H1 (cell line): ENCODE measurements around the gene IMPDH1. TPM values are rescaled to one million over a fixed set of nuclear protein-coding genes. Genes with fewer than 3 reads are reported as not detected.

Experiments
- CTCF ChIA-PET: fragments of 300-600 bp; sonication (Branson Sonifier 250); formaldehyde crosslinking; loops from one replicate; lab custom pipeline; 2021; ENCODE audit not compliant: partially characterized antibody; lab: Charles Lee
- POLR2A ChIA-PET: fragments of 300-600 bp; sonication (Branson Sonifier 250); formaldehyde crosslinking; loops from one replicate; lab custom pipeline; 2021; ENCODE audit warnings: inconsistent platforms; ENCODE audit not compliant: partially characterized antibody; lab: Charles Lee
- DNase-seq, 2 experiments: peaks; one replicate each; pipeline versions ENCODE4 v3.0.0 to v3.0.0-alpha.2; 2010 to 2022; ENCODE audit warnings: low spot score in 2 of 2, low read depth in 1 of 2, mixed read lengths in 1 of 2
- FAIRE-seq: peaks from 2 replicates; lab custom pipeline; 2011; peaks lifted over from hg19 to GRCh38; lab: Jason Lieb, UNC
- H2AFZ ChIP-seq: 2 replicates; pipeline ENCODE4 v1.8.1; 2012; ENCODE audit warnings: low read length, inconsistent platforms
- H2AK5ac ChIP-seq: 2 replicates; pipeline ENCODE4 v1.6.1; 2013; ENCODE audit warnings: low read depth, low read length
- H2BK120ac ChIP-seq: replicated peaks from 2 replicates; pipeline ENCODE3; 2013; ENCODE audit warnings: low read depth, low read length, inconsistent platforms
- H2BK12ac ChIP-seq: 2 replicates; pipeline ENCODE4 v1.6.1; 2013; ENCODE audit warnings: low read depth, low read length
- H2BK15ac ChIP-seq: 2 replicates; pipeline ENCODE4 v1.6.1; 2013; ENCODE audit warnings: low read length
- H2BK20ac ChIP-seq: 2 replicates; pipeline ENCODE4 v1.6.1; 2013; ENCODE audit warnings: low read length
- H2BK5ac ChIP-seq: 2 replicates; pipeline ENCODE4 v1.6.1; 2013; ENCODE audit warnings: low read depth, low read length
- H3K14ac ChIP-seq: 2 replicates; pipeline ENCODE4 v1.6.1; 2013; ENCODE audit warnings: inconsistent platforms; ENCODE audit not compliant: insufficient read length
- H3K18ac ChIP-seq: 2 replicates; pipeline ENCODE4 v1.6.1; 2013; ENCODE audit warnings: low read length; ENCODE audit errors: extremely low read depth
- H3K23ac ChIP-seq: 2 replicates; pipeline ENCODE4 v1.6.1; 2013; ENCODE audit warnings: inconsistent platforms; ENCODE audit not compliant: insufficient read length
- H3K23me2 ChIP-seq: 2 replicates; pipeline ENCODE4 v1.6.1; 2013; ENCODE audit warnings: low read depth, low read length
- H3K27ac ChIP-seq: 2 replicates; pipeline ENCODE4 v1.6.1; 2011; ENCODE audit warnings: low read depth, low read length, inconsistent platforms
- H3K27me3 ChIP-seq, 4 experiments: replicated peaks in 1 of 4; 1 replicate in 1 of 4; 2 replicates in 3 of 4; pipeline versions ENCODE4 v1.6.1 to v1.8.1; 2011 to 2013; ENCODE audit warnings: low read length in 3 of 4, mild to moderate bottlenecking in 3 of 4, inconsistent platforms in 2 of 4, mixed read lengths in 2 of 4, moderate library complexity in 1 of 4; ENCODE audit not compliant: control insufficient read depth in 3 of 4, insufficient read depth in 3 of 4; ENCODE audit errors: extremely low read depth in 1 of 4
- H3K36me3 ChIP-seq, 4 experiments: 2 replicates each; pipeline versions ENCODE4 v1.6.1 to v1.8.1; 2011 to 2013; ENCODE audit warnings: mild to moderate bottlenecking in 4 of 4, low read length in 3 of 4, moderate library complexity in 2 of 4, control low read depth in 1 of 4, inconsistent platforms in 1 of 4; ENCODE audit not compliant: insufficient read depth in 4 of 4, control insufficient read depth in 2 of 4
- H3K4ac ChIP-seq: replicated peaks from 2 replicates; pipeline ENCODE3; 2013; ENCODE audit warnings: low read length, low read depth, mixed read lengths, inconsistent platforms; ENCODE audit not compliant: insufficient read length
- H3K4me1 ChIP-seq, 4 experiments: replicated peaks in 1 of 4; 1 replicate in 1 of 4; 2 replicates in 3 of 4; pipeline versions ENCODE4 v1.6.1 to v1.8.1; 2011 to 2013; ENCODE audit warnings: low read length in 3 of 4, inconsistent platforms in 2 of 4, mixed read lengths in 1 of 4; ENCODE audit not compliant: insufficient read depth in 4 of 4, control insufficient read depth in 3 of 4
- H3K4me2 ChIP-seq, 2 experiments: 2 replicates each; pipeline versions ENCODE4 v1.6.1 to v1.8.1; 2011 to 2013; ENCODE audit warnings: low read depth in 2 of 2, low read length in 2 of 2, control low read depth in 1 of 2, inconsistent platforms in 1 of 2, mild to moderate bottlenecking in 1 of 2; ENCODE audit not compliant: insufficient read depth in 1 of 2
- H3K4me3 ChIP-seq, 4 experiments: fragments of 200-600, 300-600 bp in 1 of 4; sonication (generic), shearing (Covaris generic), sonication (Bioruptor Twin) in 1 of 4; 2 replicates each; pipeline versions ENCODE4 v1.5.1 to v1.8.1; 2011 to 2016; ENCODE audit warnings: low read length in 4 of 4, low read depth in 3 of 4, control low read depth in 2 of 4, inconsistent platforms in 2 of 4, mild to moderate bottlenecking in 2 of 4, mixed read lengths in 1 of 4, moderate library complexity in 1 of 4; ENCODE audit not compliant: insufficient read depth in 2 of 4; ENCODE audit errors: extremely low read depth in 1 of 4
- H3K56ac ChIP-seq: replicated peaks from 2 replicates; pipeline ENCODE3; 2013; ENCODE audit warnings: low read depth, mild to moderate bottlenecking, mixed read lengths, low read length, inconsistent platforms; ENCODE audit not compliant: insufficient read length
- H3K79me1 ChIP-seq: 2 replicates; pipeline ENCODE4 v1.6.1; 2013; ENCODE audit warnings: low read depth, low read length, control low read depth
- H3K79me2 ChIP-seq, 2 experiments: 2 replicates each; pipeline versions ENCODE4 v1.6.1 to v1.8.1; 2012 to 2013; ENCODE audit warnings: low read length in 2 of 2, mild to moderate bottlenecking in 2 of 2, inconsistent platforms in 1 of 2; ENCODE audit not compliant: insufficient read depth in 2 of 2, control insufficient read depth in 1 of 2
- H3K9ac ChIP-seq, 4 experiments: replicated peaks in 1 of 4; 1 replicate in 1 of 4; 2 replicates in 3 of 4; pipeline versions ENCODE4 v1.6.1 to v1.8.1; 2011 to 2013; ENCODE audit warnings: low read depth in 3 of 4, low read length in 3 of 4, control low read depth in 2 of 4, mild to moderate bottlenecking in 2 of 4, moderate library complexity in 2 of 4, inconsistent platforms in 1 of 4; ENCODE audit errors: extremely low read depth in 1 of 4
- H3K9me3 ChIP-seq, 2 experiments: 2 replicates each; pipeline versions ENCODE4 v1.6.1 to v1.8.1; 2012 to 2013; ENCODE audit warnings: mild to moderate bottlenecking in 2 of 2, moderate library complexity in 2 of 2, control low read depth in 1 of 2, inconsistent platforms in 1 of 2, low read depth in 1 of 2, low read length in 1 of 2, mixed read lengths in 1 of 2; ENCODE audit not compliant: insufficient read depth in 2 of 2
- H4K20me1 ChIP-seq, 2 experiments: replicated peaks in 1 of 2; 2 replicates each; pipeline versions ENCODE3 to v1.8.1; 2011 to 2013; ENCODE audit warnings: inconsistent platforms in 2 of 2, low read length in 2 of 2, mild to moderate bottlenecking in 1 of 2; ENCODE audit not compliant: insufficient read depth in 2 of 2, control insufficient read depth in 1 of 2
- H4K5ac ChIP-seq: 2 replicates; pipeline ENCODE4 v1.6.1; 2013; ENCODE audit warnings: low read length, low read depth, mixed read lengths, inconsistent platforms; ENCODE audit not compliant: insufficient read length
- H4K8ac ChIP-seq: 2 replicates; pipeline ENCODE4 v1.8.0; 2013; ENCODE audit warnings: mild to moderate bottlenecking, moderate library complexity, low read length, inconsistent platforms; ENCODE audit not compliant: insufficient read depth; ENCODE audit errors: extremely low read depth
- H4K91ac ChIP-seq: replicated peaks from 2 replicates; pipeline ENCODE3; 2013; ENCODE audit warnings: low read length, mixed read lengths, inconsistent platforms; ENCODE audit not compliant: insufficient read length
- CEBPB ChIP-seq: IDR thresholded peaks from 2 replicates; pipeline ENCODE4 v1.6.1; 2012; ENCODE audit warnings: low read depth, low read length
- EZH2 ChIP-seq: fragments of 200-600 bp; sonication (generic); IDR thresholded peaks from 2 replicates; pipeline ENCODE4 v1.7.1; 2012; ENCODE audit warnings: low read depth, mild to moderate bottlenecking, moderate library complexity, low read length, inconsistent platforms; ENCODE audit not compliant: severe bottlenecking
- FOSL1 ChIP-seq: IDR thresholded peaks from 2 replicates; pipeline ENCODE4 v1.6.1; 2011; ENCODE audit warnings: mild to moderate bottlenecking, low read depth, low read length, moderate library complexity; ENCODE audit not compliant: insufficient read depth
- GTF2F1 ChIP-seq: IDR thresholded peaks from 2 replicates; pipeline ENCODE4 v1.6.1; 2012; ENCODE audit warnings: low read depth, low read length, improper control_type of control experiment, borderline replicate concordance
- NRF1 ChIP-seq: IDR thresholded peaks from 2 replicates; pipeline ENCODE4 v1.6.1; 2011; ENCODE audit warnings: mild to moderate bottlenecking, low read depth, low read length, improper control_type of control experiment
- POLR2AphosphoS5 ChIP-seq: IDR thresholded peaks from 2 replicates; pipeline ENCODE4 v1.6.1; 2011; ENCODE audit warnings: low read depth, low read length
- SIN3A ChIP-seq, 2 experiments: IDR thresholded peaks in 1 of 2; conservative IDR thresholded peaks in 1 of 2; 2 replicates each; pipeline ENCODE4 v1.6.1; 2011 to 2012; ENCODE audit warnings: low read length in 2 of 2, improper control_type of control experiment in 1 of 2, low read depth in 1 of 2, mild to moderate bottlenecking in 1 of 2
- SIX5 ChIP-seq: IDR thresholded peaks from 2 replicates; pipeline ENCODE4 v1.6.1; 2011; ENCODE audit warnings: mild to moderate bottlenecking, low read depth, low read length
- SP2 ChIP-seq: IDR thresholded peaks from 2 replicates; pipeline ENCODE4 v1.6.1; 2012; ENCODE audit warnings: mild to moderate bottlenecking, low read length, inconsistent platforms
- TAF1 ChIP-seq: IDR thresholded peaks from 2 replicates; pipeline ENCODE4 v1.6.1; 2011; ENCODE audit warnings: mild to moderate bottlenecking, low read depth, low read length
- WGBS, 2 experiments: shearing (Covaris generic) in 1 of 2; methylation state at CpG; one replicate each; pipeline versions ENCODE4 v1.1.6 to v1.1.7; 2013 to 2015; ENCODE audit warnings: low lambda C conversion rate in 2 of 2, mixed read lengths in 2 of 2, inconsistent platforms in 1 of 2, low coverage in 1 of 2, missing lambda C conversion rate in 1 of 2; ENCODE audit not compliant: insufficient replicate concordance in 2 of 2, insufficient coverage in 1 of 2, insufficient read length in 1 of 2; ENCODE audit errors: extremely low coverage in 1 of 2, missing lambda C conversion rate in 1 of 2; 5-methylcytosine and 5-hydroxymethylcytosine counted together
- polyA plus RNA-seq, 7 experiments: library from polyadenylated mRNA; depleted of rRNA in 3 of 7; stranded (reverse) in 5 of 7; unstranded in 2 of 7; fragments of >200 nt in 5 of 7; fragments of 200-250 nt in 2 of 7; gene quantifications; 1 replicate in 5 of 7; 2 replicates in 1 of 7; 4 replicates in 1 of 7; pipeline versions ENCODE4 v1.2.1 to v1.2.3, GENCODE V29; 2011 to 2013; ENCODE audit warnings: missing spikeins in 2 of 7, mixed read lengths in 2 of 7
- total RNA-seq: library from RNA; stranded (reverse); fragmentation: NEBNext Ultra II Directional; extraction: Animal tissue kit (Norgen Biotek cat#: 25700); gene quantifications from 2 replicates; pipeline ENCODE4 v1.2.1, GENCODE V29; 2021

The IMPDH1 gene
- total and polyA plus RNA-seq, 2 of the 8 experiments (the other 6 are each of a cell fraction or from before 2014, with no cell fraction given), result 45.8 TPM

- no peak for FAIRE-seq
- Histone ChIP-seq H3K4ac (no peak overlapping the region), H3K4me3 (no peak overlapping the region), H3K9ac (no peak overlapping the region), H3K36me3 (peaks cover 0 to 9% (median 0%) of the 10 kb centered on the region in 4 experiments; a peak in 1 of 8 replicates)
- TF ChIP-seq SIN3A (conservative IDR thresholded peaks at IDR 0.05 in 1 of 2, IDR thresholded peaks at IDR 0.05 in 1 of 2; ENCODE audit: low read depth in 1 of 2, low read length in 2 of 2) (no peak), SP2 (no peak), GTF2F1 (no peak), TAF1 (no peak), POLR2AphosphoS5 (no peak), CEBPB (no peak), NRF1 (no peak), SIX5 (no peak), FOSL1 (no peak), EZH2 (no peak)
- TF ChIP-seq, all 59 proteins: peak for 0
- H4K5ac ChIP-seq, result no peak overlapping the region
- H3K23ac ChIP-seq, result no peak overlapping the region
- peaks cover 0 to 14% (median 7%) of the 10 kb centered on the region in 4 experiments; a peak in 5 of 7 replicates for H3K4me1 ChIP-seq
- H4K20me1 ChIP-seq, result no peaks in the 10 kb centered on the region
- no peaks in the 10 kb centered on the region for H3K79me2 ChIP-seq
- H3K79me1 ChIP-seq, result no peaks in the 10 kb centered on the region
- no peak overlapping the region for H2AK5ac ChIP-seq
- H3K27ac ChIP-seq, result no peak overlapping the region
- ChIA-PET CTCF (interaction anchor here (0.6 to 11.5 kb wide), 3 partner anchors 15 to 1369 kb away, joined by 3 to 274 read pairs (median 7); no protein-coding TSS in a partner anchor), POLR2A (no interaction called here)
- H3K9me3 ChIP-seq, result no peaks in the 10 kb centered on the region
- no peak overlapping the region for H2BK5ac ChIP-seq
- H2BK120ac ChIP-seq, result no peak overlapping the region
- H3K14ac ChIP-seq, result no peak overlapping the region
- no peak overlapping the region for H3K18ac ChIP-seq
- H3K56ac ChIP-seq, result no peak overlapping the region
- WGBS, 2 experiments, result 84% methylated on average over 6 of the region's 6 CpGs; no CpG with 5 or more reads in 1 of the 2 experiments
- peaks cover 28 to 70% (median 57%) of the 10 kb centered on the region in 4 experiments for H3K27me3 ChIP-seq
- H4K91ac ChIP-seq, result no peak overlapping the region
- H3K4me2 ChIP-seq, result no peak overlapping the region
- no peak overlapping the region for H2BK15ac ChIP-seq
- peaks cover 8% of the 10 kb centered on the region; the same call in 1 of the 2 replicates for H3K23me2 ChIP-seq
- no peak overlapping the region for H2BK20ac ChIP-seq
- no peak overlapping the region for H4K8ac ChIP-seq
- DNase-seq, result no peak
- H2BK12ac ChIP-seq, result no peak overlapping the region
- no peak overlapping the region for H2AFZ ChIP-seq
These were observed 46.5 kb downstream of the IMPDH1 start for GRCh38 chr7:128363261-128363721.
